ENCODE results near the gene TRIP11.

Gene TRIP11

GRCh38 chr14:91953170-91953985 lies 86.5 kb downstream of the TRIP11 start:
- FAIRE-seq, result no peak

GRCh38 chr14:91947475-91948184 lies 92.2 kb downstream of the TRIP11 start, which contains the start of gene FBLN5:
FBLN5 (minus strand) TSS chr14:91947694; CDS start chr14:91947229, 465 bp downstream.
- FAIRE-seq, result no peak

- no peak for FAIRE-seq
Observed at GRCh38 chr14:91946622-91947474, 93.0 kb downstream of the TRIP11 start.

GRCh38 chr14:91945751-91946621 lies 93.9 kb downstream of the TRIP11 start:
- no peak for FAIRE-seq

- FAIRE-seq, result no peak
Observed at GRCh38 chr14:91942946-91943345, 96.9 kb downstream of the TRIP11 start.

- no peak for FAIRE-seq
Observed at GRCh38 chr14:91942128-91942527, 97.7 kb downstream of the TRIP11 start.

GRCh38 chr14:91940209-91940608 lies 99.7 kb downstream of the TRIP11 start:
- no peak for FAIRE-seq

GRCh38 chr14:91935586-91935985 lies 104.3 kb downstream of the TRIP11 start:
- FAIRE-seq, result no peak

- FAIRE-seq, result no peak
Observed at GRCh38 chr14:91934554-91935285, 105.1 kb downstream of the TRIP11 start.

GRCh38 chr14:91931478-91932088 lies 108.3 kb downstream of the TRIP11 start:
- no peak for FAIRE-seq

GRCh38 chr14:91929700-91930099 lies 110.2 kb downstream of the TRIP11 start:
- no peak for FAIRE-seq

- FAIRE-seq, result no peak
Observed at GRCh38 chr14:91927800-91928199, 112.1 kb downstream of the TRIP11 start.

- no peak for FAIRE-seq
Observed at GRCh38 chr14:91927191-91927590, 112.7 kb downstream of the TRIP11 start.

GRCh38 chr14:91926131-91926890 lies 113.5 kb downstream of the TRIP11 start:
- no peak for FAIRE-seq

GRCh38 chr14:91925727-91926121 lies 114.1 kb downstream of the TRIP11 start:
- no peak for FAIRE-seq

- FAIRE-seq, result no peak
Observed at GRCh38 chr14:91925001-91925726, 114.7 kb downstream of the TRIP11 start.

GRCh38 chr14:91920526-91920925 lies 119.3 kb downstream of the TRIP11 start:
- FAIRE-seq, result no peak

- no peak for FAIRE-seq
Observed at GRCh38 chr14:91919814-91920213, 120.0 kb downstream of the TRIP11 start.

- FAIRE-seq, result no peak
Observed at GRCh38 chr14:91918186-91918883, 121.5 kb downstream of the TRIP11 start.

Measured in G401.6 (cell line).